ENCODE results near the gene COLQ.

COLQ gene

GRCh38 chr3:15551902-15552301, 30.4 kb upstream of the COLQ start:
- H3K4me3 ChIP-seq (ENCODE audit: control insufficient read depth, low read depth, low read length): no peak overlapping the region
- no peak for TF ChIP-seq CTCF (conservative IDR thresholded peaks at IDR 0.05; ENCODE audit: control insufficient read depth, insufficient read depth, low read depth, low read length)
- DNase-seq (ENCODE audit: low read depth): no peak

DNA sequence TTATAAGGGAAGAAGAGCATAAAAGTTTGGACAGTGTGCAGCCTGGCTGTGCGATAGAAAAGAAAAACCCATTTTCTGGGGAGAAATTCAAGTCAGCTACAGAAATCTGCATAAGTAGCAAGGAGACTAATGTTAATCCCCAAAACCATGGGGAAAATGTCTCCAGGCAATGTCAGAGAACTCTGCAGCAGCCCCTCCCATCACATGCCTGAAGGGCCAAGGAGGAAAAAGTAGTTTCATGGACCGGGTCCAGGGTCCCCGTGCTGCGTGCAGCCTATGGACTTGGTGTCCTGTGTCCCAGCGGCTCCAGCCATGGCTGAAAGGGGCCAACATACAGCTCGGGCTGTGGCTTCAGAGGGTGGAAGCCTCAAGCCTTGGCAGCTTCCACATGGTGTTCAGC, 28.3 kb upstream of the COLQ start:
- TF ChIP-seq CTCF (conservative IDR thresholded peaks at IDR 0.05; ENCODE audit: control insufficient read depth, insufficient read depth, low read depth, low read length): no peak
- no peak overlapping the region for H3K4me3 ChIP-seq (ENCODE audit: control insufficient read depth, low read depth, low read length)
- no peak for DNase-seq (ENCODE audit: low read depth)

- DNase-seq (ENCODE audit: low read depth): no peak
- no peak for TF ChIP-seq CTCF (conservative IDR thresholded peaks at IDR 0.05; ENCODE audit: control insufficient read depth, insufficient read depth, low read depth, low read length)
- no peak overlapping the region for H3K4me3 ChIP-seq (ENCODE audit: control insufficient read depth, low read depth, low read length)
Observed at GRCh38 chr3:15542614-15543013, 21.1 kb upstream of the COLQ start.

- no peak for DNase-seq (ENCODE audit: low read depth)
- no peak for TF ChIP-seq CTCF (conservative IDR thresholded peaks at IDR 0.05; ENCODE audit: control insufficient read depth, insufficient read depth, low read depth, low read length)
- no peak overlapping the region for H3K4me3 ChIP-seq (ENCODE audit: control insufficient read depth, low read depth, low read length)
Observed at GRCh38 chr3:15541371-15541770, 19.9 kb upstream of the COLQ start.

GRCh38 chr3:15539066-15539465, 17.6 kb upstream of the COLQ start:
- TF ChIP-seq CTCF (conservative IDR thresholded peaks at IDR 0.05; ENCODE audit: control insufficient read depth, insufficient read depth, low read depth, low read length): no peak
- H3K4me3 ChIP-seq (ENCODE audit: control insufficient read depth, low read depth, low read length): no peak overlapping the region
- no peak for DNase-seq (ENCODE audit: low read depth)

DNA sequence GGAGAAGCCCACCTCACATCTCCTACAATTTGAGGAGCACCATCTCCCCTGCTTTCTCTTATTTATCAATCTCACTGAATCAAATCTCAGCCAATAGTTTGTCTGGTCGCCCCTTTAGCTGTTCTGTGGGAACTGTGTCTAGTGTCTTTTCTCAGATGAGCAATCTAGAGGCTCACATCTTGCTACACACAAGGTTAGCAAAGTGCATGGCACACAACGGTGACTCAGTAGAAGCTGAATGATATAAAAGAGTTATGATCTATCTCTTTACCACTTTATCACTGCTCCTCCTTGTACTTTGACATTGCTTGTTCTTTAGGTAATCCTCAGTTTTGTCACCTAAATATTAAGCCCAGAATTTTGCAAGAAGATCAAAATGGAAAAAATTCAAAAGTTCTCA, 16.8 kb upstream of the COLQ start:
- peak; percentile 24 for DNase-seq (ENCODE audit: low read depth)
- H3K4me3 ChIP-seq (ENCODE audit: control insufficient read depth, low read depth, low read length): no peak overlapping the region
- no peak for TF ChIP-seq CTCF (conservative IDR thresholded peaks at IDR 0.05; ENCODE audit: control insufficient read depth, insufficient read depth, low read depth, low read length)

GRCh38 chr3:15536856-15537255, 15.3 kb upstream of the COLQ start:
- DNase-seq (ENCODE audit: low read depth): no peak
- no peak for TF ChIP-seq CTCF (conservative IDR thresholded peaks at IDR 0.05; ENCODE audit: control insufficient read depth, insufficient read depth, low read depth, low read length)
- no peak overlapping the region for H3K4me3 ChIP-seq (ENCODE audit: control insufficient read depth, low read depth, low read length)
